GM21381 (cell line): ENCODE measurements around the gene PTRH1.

Experiments used
- ATAC-seq: cut with Tn5 transposase; IDR thresholded peaks from one replicate; pipeline ENCODE4 v1.9.1; 2021; ENCODE audit warnings: mild to moderate bottlenecking, moderate library complexity; ENCODE audit not compliant: unreplicated experiment

The PTRH1 gene

GRCh38 chr9:127664678-127665507 lies 50.6 kb downstream of the PTRH1 start:
- no peak for ATAC-seq

GRCh38 chr9:127664324-127664677 lies 51.2 kb downstream of the PTRH1 start:
- ATAC-seq = no peak
